ENCODE results near the gene EPHB2. TPM values are rescaled to one million over a fixed set of nuclear protein-coding genes. Genes with fewer than 3 reads are reported as not detected.

EPHB2 gene
- total RNA-seq, 1 donor, result 24.9 TPM

DNA sequence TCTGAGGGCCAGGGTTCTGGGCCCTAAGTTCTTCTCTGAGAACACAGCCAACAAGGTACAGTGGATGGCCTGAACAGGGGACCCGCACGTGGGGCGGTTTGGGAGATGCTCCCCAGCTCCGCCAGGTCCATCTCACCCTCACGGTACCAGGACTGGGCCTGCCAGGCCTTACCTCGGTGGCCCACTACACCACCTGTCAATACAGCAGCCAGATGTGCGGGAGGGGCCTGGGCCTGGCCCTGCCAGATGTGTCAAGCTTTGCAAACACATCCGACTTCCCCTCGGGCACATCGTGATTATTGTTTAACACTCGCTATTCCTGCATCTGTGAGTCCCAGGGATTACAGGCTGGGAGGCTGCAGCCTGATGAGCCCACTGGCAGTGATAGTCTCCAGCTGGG lies 139.6 kb downstream of the EPHB2 start:
- no peak overlapping the region for H3K4me3 ChIP-seq (ENCODE audit: low read depth, low read length)
- TF ChIP-seq, protein P1, sequence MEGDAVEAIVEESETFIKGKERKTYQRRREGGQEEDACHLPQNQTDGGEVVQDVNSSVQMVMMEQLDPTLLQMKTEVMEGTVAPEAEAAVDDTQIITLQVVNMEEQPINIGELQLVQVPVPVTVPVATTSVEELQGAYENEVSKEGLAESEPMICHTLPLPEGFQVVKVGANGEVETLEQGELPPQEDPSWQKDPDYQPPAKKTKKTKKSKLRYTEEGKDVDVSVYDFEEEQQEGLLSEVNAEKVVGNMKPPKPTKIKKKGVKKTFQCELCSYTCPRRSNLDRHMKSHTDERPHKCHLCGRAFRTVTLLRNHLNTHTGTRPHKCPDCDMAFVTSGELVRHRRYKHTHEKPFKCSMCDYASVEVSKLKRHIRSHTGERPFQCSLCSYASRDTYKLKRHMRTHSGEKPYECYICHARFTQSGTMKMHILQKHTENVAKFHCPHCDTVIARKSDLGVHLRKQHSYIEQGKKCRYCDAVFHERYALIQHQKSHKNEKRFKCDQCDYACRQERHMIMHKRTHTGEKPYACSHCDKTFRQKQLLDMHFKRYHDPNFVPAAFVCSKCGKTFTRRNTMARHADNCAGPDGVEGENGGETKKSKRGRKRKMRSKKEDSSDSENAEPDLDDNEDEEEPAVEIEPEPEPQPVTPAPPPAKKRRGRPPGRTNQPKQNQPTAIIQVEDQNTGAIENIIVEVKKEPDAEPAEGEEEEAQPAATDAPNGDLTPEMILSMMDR (IDR thresholded peaks at IDR 0.05; ENCODE audit: insufficient read depth, low read length), result no peak
- DNase-seq (ENCODE audit: low read depth), result no peak

DNA sequence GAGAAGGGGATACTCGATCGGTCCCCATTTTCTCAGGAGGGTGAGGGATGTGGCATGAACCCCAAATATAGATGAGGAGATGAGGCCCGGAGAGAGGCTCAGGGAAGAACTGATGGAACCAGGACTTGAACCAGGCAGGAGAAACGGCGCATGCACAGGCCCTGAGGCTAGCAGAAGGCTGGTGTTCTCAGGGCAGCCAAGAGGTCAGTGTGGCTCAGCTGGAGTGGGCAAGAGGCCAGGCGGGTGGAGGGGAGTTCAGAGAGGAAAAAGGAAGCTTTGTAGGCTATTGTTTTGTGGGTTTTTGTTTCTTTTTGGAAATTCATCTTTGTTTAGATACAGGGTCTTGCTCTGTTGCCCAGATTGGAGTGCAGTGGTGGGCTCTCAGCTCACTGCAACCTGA lies 140.0 kb downstream of the EPHB2 start:
- peak; percentile 58 for DNase-seq (ENCODE audit: low read depth)
- TF ChIP-seq, protein P1 (IDR thresholded peaks at IDR 0.05; ENCODE audit: insufficient read depth, low read length), result no peak
- no peak overlapping the region for H3K4me3 ChIP-seq (ENCODE audit: low read depth, low read length)

DNA sequence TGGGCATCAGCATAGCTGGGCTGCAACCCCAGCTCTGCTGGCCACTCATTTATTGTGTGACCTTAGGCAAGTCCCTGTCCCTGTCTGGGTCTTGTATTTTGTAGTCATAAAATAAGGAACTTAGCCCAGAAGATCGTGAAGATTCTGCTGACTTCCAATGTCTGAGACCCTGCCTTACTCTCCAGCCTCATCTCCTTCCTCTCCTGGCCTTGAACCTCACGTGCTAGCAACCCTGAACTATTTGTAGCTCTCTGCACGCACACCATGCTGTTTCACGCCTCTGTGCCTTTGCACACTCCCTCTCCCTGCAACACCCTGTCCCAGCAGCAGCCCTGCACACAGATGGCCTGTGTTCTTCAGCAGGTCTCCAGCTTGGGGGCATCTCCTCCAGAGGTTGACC lies 140.9 kb downstream of the EPHB2 start:
- no peak overlapping the region for H3K4me3 ChIP-seq (ENCODE audit: low read depth, low read length)
- TF ChIP-seq, protein P1 (IDR thresholded peaks at IDR 0.05; ENCODE audit: insufficient read depth, low read length), result no peak

DNA sequence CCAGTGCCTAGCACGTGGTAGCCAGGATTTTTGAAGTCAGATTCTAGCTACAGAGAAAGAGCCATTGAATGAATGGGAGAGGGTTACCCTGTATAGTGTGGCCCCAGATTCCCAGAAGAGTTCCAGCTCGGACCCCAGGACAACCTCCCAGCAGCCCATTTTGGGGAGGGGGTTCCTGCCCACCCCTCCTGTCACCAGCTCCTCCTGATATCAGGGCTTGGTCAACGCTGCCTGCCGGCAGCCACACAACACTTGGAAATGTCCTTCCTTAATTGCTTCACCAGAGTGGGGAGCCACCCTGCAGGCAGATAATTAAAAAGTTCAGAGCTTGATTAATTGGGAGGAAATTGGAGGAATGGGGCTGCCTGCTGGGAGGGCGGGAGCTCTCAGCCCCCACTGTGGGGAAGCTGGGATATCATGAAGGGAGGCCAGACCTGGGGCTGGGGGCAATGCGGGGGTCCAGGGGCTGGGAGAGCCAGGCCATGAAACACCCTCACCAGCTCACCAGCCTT lies 141.6 kb downstream of the EPHB2 start:
- no peak for DNase-seq (ENCODE audit: low read depth)
- TF ChIP-seq, protein P1 (IDR thresholded peaks at IDR 0.05; ENCODE audit: insufficient read depth, low read length), result no peak
- no peak overlapping the region for H3K4me3 ChIP-seq (ENCODE audit: low read depth, low read length)

More for the DNA sequence above, 140.9 kb downstream of the EPHB2 start:
- no peak for DNase-seq (ENCODE audit: low read depth)

DNA sequence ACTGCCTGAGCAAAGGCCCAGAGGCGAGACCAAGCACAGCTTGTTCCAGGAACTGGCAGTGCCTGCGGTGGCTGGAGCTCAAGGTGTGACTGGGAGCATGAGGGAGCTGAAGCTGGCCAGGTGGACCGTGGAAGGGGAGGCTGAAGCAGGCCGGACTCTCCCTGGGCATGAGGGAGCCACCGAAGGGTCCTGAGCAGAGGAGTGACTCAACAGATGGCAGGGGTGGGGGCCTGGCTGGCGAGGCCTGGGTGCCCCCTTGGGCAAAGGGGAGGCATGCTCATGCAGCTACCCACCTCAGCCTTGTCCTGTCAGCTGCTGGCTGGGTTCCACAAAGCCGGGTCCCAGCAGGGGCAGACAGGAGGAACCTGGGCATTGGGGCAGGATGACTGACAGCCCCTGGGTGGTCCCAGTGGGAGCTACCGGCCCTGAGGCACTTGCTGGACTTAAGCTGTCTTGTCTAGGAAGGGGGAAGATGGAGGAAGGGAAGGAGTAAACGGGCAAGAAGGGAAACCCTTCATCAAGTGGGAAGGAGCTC lies 143.1 kb downstream of the EPHB2 start:
- no peak overlapping the region for H3K4me3 ChIP-seq (ENCODE audit: low read depth, low read length)
- DNase-seq (ENCODE audit: low read depth), result no peak
- TF ChIP-seq, protein P1 (IDR thresholded peaks at IDR 0.05; ENCODE audit: insufficient read depth, low read length), result no peak

DNA sequence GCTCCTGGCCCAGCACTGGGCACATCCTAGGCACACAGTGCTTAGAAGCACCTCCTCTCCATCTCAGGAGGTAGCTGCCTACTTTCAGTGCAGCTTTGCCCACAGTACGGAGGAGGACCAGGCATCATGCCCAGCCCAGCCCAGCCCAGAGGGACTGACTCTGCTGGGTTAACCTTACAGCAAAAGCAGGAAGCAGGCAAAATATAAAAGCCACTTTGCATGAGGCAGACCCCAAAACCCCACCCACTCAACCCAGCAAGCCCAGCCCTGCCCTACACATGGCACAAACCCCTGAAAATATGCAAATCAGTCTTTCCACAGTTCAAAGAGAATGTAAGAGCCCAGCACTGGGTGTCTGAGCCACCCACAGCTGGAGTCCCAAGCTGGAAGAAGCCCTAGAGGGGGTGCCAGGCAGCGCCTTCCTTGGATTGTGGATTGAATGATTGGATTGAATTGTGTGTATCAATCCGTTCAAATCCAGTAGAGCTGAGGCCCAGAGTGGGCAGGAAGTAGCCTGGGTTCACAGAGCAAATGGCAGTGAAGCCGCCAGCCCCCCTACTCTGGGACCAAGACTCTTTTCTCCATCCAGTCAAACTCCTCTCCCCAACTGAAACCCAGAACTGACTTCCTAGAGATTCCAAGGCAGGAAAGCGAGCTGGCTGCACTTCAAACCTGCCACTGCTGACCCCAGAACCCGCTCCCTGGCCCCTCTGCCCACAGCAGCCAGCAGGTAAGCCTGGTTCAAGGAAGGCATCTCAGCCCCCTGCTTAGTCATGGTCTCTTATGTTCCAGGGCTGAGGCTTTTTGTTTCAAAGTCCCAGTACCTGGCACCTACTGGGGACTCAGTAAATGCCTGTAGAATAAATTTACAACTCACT lies 144.3 kb downstream of the EPHB2 start:
- H3K4me3 ChIP-seq (ENCODE audit: low read depth, low read length), result no peak overlapping the region
- TF ChIP-seq, protein P1 (IDR thresholded peaks at IDR 0.05; ENCODE audit: insufficient read depth, low read length), result no peak
- DNase-seq (ENCODE audit: low read depth), result no peak
